ENCODE results near the gene EYA3.

EYA3 gene

GRCh38 chr1:28087614-28088167 is 719 bp downstream of the EYA3 start:
- no peak for DNase-seq (ENCODE audit: low read depth)
- peak; percentile 12 for TF ChIP-seq CTCF (IDR thresholded peaks at IDR 0.05; ENCODE audit: low read depth, low read length, missing control alignments)
- in situ Hi-C loops (cut with HindIII; ENCODE audit: low sequenced_read_pairs): no loop called here
- H3K4me3 ChIP-seq (ENCODE audit: low read depth, low read length): peak overlapping the region; percentile 75

- no peak for DNase-seq (ENCODE audit: low read depth)
- in situ Hi-C loops (cut with HindIII; ENCODE audit: low sequenced_read_pairs): no loop called here
- no peak overlapping the region for H3K4me3 ChIP-seq (ENCODE audit: low read depth, low read length)
- TF ChIP-seq CTCF (IDR thresholded peaks at IDR 0.05; ENCODE audit: low read depth, low read length, missing control alignments): no peak
Measured at GRCh38 chr1:28086651-28087050, 1.8 kb downstream of the EYA3 start.

GRCh38 chr1:28085129-28085528 is 3.3 kb downstream of the EYA3 start:
- no peak for DNase-seq (ENCODE audit: low read depth)
- in situ Hi-C loops (cut with HindIII; ENCODE audit: low sequenced_read_pairs): no loop called here
- TF ChIP-seq CTCF (IDR thresholded peaks at IDR 0.05; ENCODE audit: low read depth, low read length, missing control alignments): no peak
- no peak overlapping the region for H3K4me3 ChIP-seq (ENCODE audit: low read depth, low read length)

GRCh38 chr1:28083876-28084275 is 4.5 kb downstream of the EYA3 start:
- no peak overlapping the region for H3K4me3 ChIP-seq (ENCODE audit: low read depth, low read length)
- TF ChIP-seq CTCF (IDR thresholded peaks at IDR 0.05; ENCODE audit: low read depth, low read length, missing control alignments): no peak
- in situ Hi-C loops (cut with HindIII; ENCODE audit: low sequenced_read_pairs): no loop called here

GRCh38 chr1:28078680-28079626 is 9.5 kb downstream of the EYA3 start:
- peak; percentile 45 for DNase-seq (ENCODE audit: low read depth)
- in situ Hi-C loops (cut with HindIII; ENCODE audit: low sequenced_read_pairs): no loop called here
- H3K4me3 ChIP-seq (ENCODE audit: low read depth, low read length): no peak overlapping the region
- TF ChIP-seq CTCF (IDR thresholded peaks at IDR 0.05; ENCODE audit: low read depth, low read length, missing control alignments): no peak

More at GRCh38 chr1:28083876-28084275, 4.5 kb downstream of the EYA3 start:
- no peak for DNase-seq (ENCODE audit: low read depth)

- in situ Hi-C loops (cut with HindIII; ENCODE audit: low sequenced_read_pairs): no loop called here
- TF ChIP-seq CTCF (IDR thresholded peaks at IDR 0.05; ENCODE audit: low read depth, low read length, missing control alignments): no peak
- no peak for DNase-seq (ENCODE audit: low read depth)
- H3K4me3 ChIP-seq (ENCODE audit: low read depth, low read length): no peak overlapping the region
Measured at GRCh38 chr1:28078262-28078661, 10.1 kb downstream of the EYA3 start.
